PC-9 (cell line): ENCODE measurements around the gene ADGRV1.

Source experiments
- EZH2 ChIP-seq: fragments of 200-600 bp; sonication (generic); IDR thresholded peaks from 2 replicates; pipeline ENCODE4 v1.8.0; 2017; ENCODE audit warnings: antibody characterized with exemption, low read depth
- TF ChIP-seq, protein P1 (sequence below): fragments of 200-600 bp; sonication (generic); conservative IDR thresholded peaks from 2 replicates; pipeline ENCODE4 v1.6.1; 2017; ENCODE audit warnings: mixed run types, antibody characterized with exemption, mild to moderate bottlenecking, moderate library complexity

GRCh38 chr5:91194824-91195381, 636.3 kb downstream of the ADGRV1 start:
- TF ChIP-seq, protein P1, sequence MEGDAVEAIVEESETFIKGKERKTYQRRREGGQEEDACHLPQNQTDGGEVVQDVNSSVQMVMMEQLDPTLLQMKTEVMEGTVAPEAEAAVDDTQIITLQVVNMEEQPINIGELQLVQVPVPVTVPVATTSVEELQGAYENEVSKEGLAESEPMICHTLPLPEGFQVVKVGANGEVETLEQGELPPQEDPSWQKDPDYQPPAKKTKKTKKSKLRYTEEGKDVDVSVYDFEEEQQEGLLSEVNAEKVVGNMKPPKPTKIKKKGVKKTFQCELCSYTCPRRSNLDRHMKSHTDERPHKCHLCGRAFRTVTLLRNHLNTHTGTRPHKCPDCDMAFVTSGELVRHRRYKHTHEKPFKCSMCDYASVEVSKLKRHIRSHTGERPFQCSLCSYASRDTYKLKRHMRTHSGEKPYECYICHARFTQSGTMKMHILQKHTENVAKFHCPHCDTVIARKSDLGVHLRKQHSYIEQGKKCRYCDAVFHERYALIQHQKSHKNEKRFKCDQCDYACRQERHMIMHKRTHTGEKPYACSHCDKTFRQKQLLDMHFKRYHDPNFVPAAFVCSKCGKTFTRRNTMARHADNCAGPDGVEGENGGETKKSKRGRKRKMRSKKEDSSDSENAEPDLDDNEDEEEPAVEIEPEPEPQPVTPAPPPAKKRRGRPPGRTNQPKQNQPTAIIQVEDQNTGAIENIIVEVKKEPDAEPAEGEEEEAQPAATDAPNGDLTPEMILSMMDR = no peak
- no peak for TF ChIP-seq EZH2
